TTC549 (cell line): ENCODE measurements around the gene SHTN1.

Experiments used
- FAIRE-seq: peaks from 2 replicates; lab custom pipeline; 2012; peaks lifted over from hg19 to GRCh38; lab: Jason Lieb, UNC

SHTN1 gene

GRCh38 chr10:117005026-117005526 lies at the start of gene SHTN1:
TSS of gene SHTN1 (minus strand) at chr10:117005187. CDS start at chr10:117005079, 108 bp downstream.
- no peak for FAIRE-seq

- no peak for FAIRE-seq
Measured at GRCh38 chr10:117053482-117053881, 48.5 kb upstream of the SHTN1 start.

GRCh38 chr10:117047947-117048346 lies 43.0 kb upstream of the SHTN1 start:
- FAIRE-seq = no peak

- FAIRE-seq = no peak
Measured at GRCh38 chr10:117016266-117016665, 11.3 kb upstream of the SHTN1 start.

GRCh38 chr10:117014835-117015234 lies 9.8 kb upstream of the SHTN1 start:
- no peak for FAIRE-seq

- no peak for FAIRE-seq
Measured at GRCh38 chr10:117007080-117007479, 2.1 kb upstream of the SHTN1 start.

- FAIRE-seq = no peak
Measured at GRCh38 chr10:117005527-117006055, 604 bp upstream of the SHTN1 start.

- no peak for FAIRE-seq
Measured at GRCh38 chr10:117004227-117005025, 561 bp downstream of the SHTN1 start.

- no peak for FAIRE-seq
Measured at GRCh38 chr10:117003336-117003735, 1.7 kb downstream of the SHTN1 start.

GRCh38 chr10:117002206-117002605 lies 2.8 kb downstream of the SHTN1 start:
- no peak for FAIRE-seq

GRCh38 chr10:117001144-117001543 lies 3.8 kb downstream of the SHTN1 start:
- FAIRE-seq = no peak

- FAIRE-seq = no peak
Measured at GRCh38 chr10:117000580-117000979, 4.4 kb downstream of the SHTN1 start.

- FAIRE-seq = no peak
Measured at GRCh38 chr10:116998172-116998571, 6.8 kb downstream of the SHTN1 start.

GRCh38 chr10:116997015-116997414 lies 8.0 kb downstream of the SHTN1 start:
- FAIRE-seq = no peak

GRCh38 chr10:116995648-116996047 lies 9.3 kb downstream of the SHTN1 start:
- no peak for FAIRE-seq

GRCh38 chr10:116994113-116994890 lies 10.7 kb downstream of the SHTN1 start:
- no peak for FAIRE-seq

GRCh38 chr10:116993610-116994009 lies 11.4 kb downstream of the SHTN1 start:
- FAIRE-seq = no peak

GRCh38 chr10:116992183-116992582 lies 12.8 kb downstream of the SHTN1 start:
- FAIRE-seq = no peak

- no peak for FAIRE-seq
Measured at GRCh38 chr10:116990276-116990800, 14.6 kb downstream of the SHTN1 start.

- no peak for FAIRE-seq
Measured at GRCh38 chr10:116989439-116989838, 15.5 kb downstream of the SHTN1 start.

- FAIRE-seq = no peak
Measured at GRCh38 chr10:116988311-116988710, 16.7 kb downstream of the SHTN1 start.

- FAIRE-seq = no peak
Measured at GRCh38 chr10:116985611-116986010, 19.4 kb downstream of the SHTN1 start.
